Bronchial smooth muscle cell (primary cell): ENCODE data around the gene CDK9. TPM values are rescaled to one million over a fixed set of nuclear protein-coding genes. Genes with fewer than 3 reads are reported as not detected.

Experiments used
- total RNA-seq: library from RNA; depleted of rRNA; stranded (reverse); fragments of >200 nt; gene quantifications from 2 replicates; pipeline ENCODE4 v1.2.1, GENCODE V29; 2014

CDK9 gene
- total RNA-seq, result 35.8 and 52.8 TPM in 2 replicates

GRCh38 chr9:127785933-127786772, at the start of gene CDK9:
CDK9 (plus strand) TSS chr9:127786034; CDS start chr9:127786149, 115 bp downstream.

GRCh38 chr9:127778280-127779135, 7.3 kb upstream of the CDK9 start, which contains the start of gene SH2D3C:
SH2D3C (minus strand) TSS chr9:127778666; CDS start chr9:127778627, 39 bp downstream.

GRCh38 chr9:127802576-127803443, 17.0 kb downstream of the CDK9 start, which contains the start of gene FPGS:
FPGS (plus strand) TSS chr9:127802882; CDS start chr9:127802925, 43 bp downstream.

Other genes starting within 250 kb of the CDK9 start
- 21.3 and 23.2 TPM in 2 replicates for gene STXBP1, start 173.8 kb upstream of the CDK9 start, total RNA-seq
- 0.09 and 0.16 TPM in 2 replicates for gene CFAP157, start 79.0 kb upstream of the CDK9 start, total RNA-seq
- 17.3 and 27.4 TPM in 2 replicates for gene PTRH1, start 70.4 kb upstream of the CDK9 start, total RNA-seq
- 0.16 TPM in 1 of 2 replicates, not detected in the other for gene TTC16, start 70.0 kb upstream of the CDK9 start, total RNA-seq
- gene TOR2A, start 50.7 kb upstream of the CDK9 start, total RNA-seq, result 1.7 and 2.7 TPM in 2 replicates
- gene SH2D3C, start 7.4 kb upstream of the CDK9 start, total RNA-seq, result not detected in 2 replicates
- gene FPGS, start 16.8 kb downstream of the CDK9 start, total RNA-seq, result 52.9 and 54.1 TPM in 2 replicates
- 11.0 and 13.9 TPM in 2 replicates for gene ENG, start 68.6 kb downstream of the CDK9 start, total RNA-seq
- gene AK1, start 91.6 kb downstream of the CDK9 start, total RNA-seq, result 45.9 and 81.7 TPM in 2 replicates
- 50.9 and 61.2 TPM in 2 replicates for gene ST6GALNAC6, start 113.6 kb downstream of the CDK9 start, total RNA-seq
- gene ST6GALNAC4, start 131.0 kb downstream of the CDK9 start, total RNA-seq, result 23.0 and 24.5 TPM in 2 replicates
- 3.5 and 4.3 TPM in 2 replicates for gene PIP5KL1, start 144.7 kb downstream of the CDK9 start, total RNA-seq
- gene DPM2, start 151.8 kb downstream of the CDK9 start, total RNA-seq, result 9.6 and 11.2 TPM in 2 replicates
- gene EEIG1, start 195.0 kb downstream of the CDK9 start, total RNA-seq, result 7.1 and 14.7 TPM in 2 replicates